CD4-positive, alpha-beta T cell treated with Interleukin-15 for 4 hours (primary cell): ENCODE measurements around the gene DNAH3.
"Not testable (repeated sequence)": the region's sequence is repeated elsewhere in the genome, so short reads cannot be mapped to it uniquely, and the experiment has no call there.

ENCODE experiments used
- DNase-seq: peaks from one replicate; pipeline ENCODE4 v3.0.0-alpha.2; 2020; ENCODE audit warnings: low spot score

DNAH3 gene

GRCh38 chr16:21120976-21121520, 29.6 kb downstream of the DNAH3 start:
- no peak for DNase-seq

GRCh38 chr16:21117567-21117966, 33.1 kb downstream of the DNAH3 start:
- no peak for DNase-seq

- no peak for DNase-seq
These were observed 34.4 kb downstream of the DNAH3 start for GRCh38 chr16:21116148-21116693.

- DNase-seq = not testable (repeated sequence)
These were observed 35.1 kb downstream of the DNAH3 start for GRCh38 chr16:21115551-21115950.

GRCh38 chr16:21103941-21104860, 46.4 kb downstream of the DNAH3 start:
- no peak for DNase-seq

GRCh38 chr16:21101631-21102420, 48.8 kb downstream of the DNAH3 start:
- DNase-seq = no peak

GRCh38 chr16:21100447-21100846, 50.2 kb downstream of the DNAH3 start:
- no peak for DNase-seq

GRCh38 chr16:21097151-21097550, 53.5 kb downstream of the DNAH3 start:
- DNase-seq = no peak

- not testable (repeated sequence) for DNase-seq
These were observed 55.9 kb downstream of the DNAH3 start for GRCh38 chr16:21094719-21095118.

- no peak for DNase-seq
These were observed 57.7 kb downstream of the DNAH3 start for GRCh38 chr16:21092951-21093350.

GRCh38 chr16:21088646-21089538, 61.8 kb downstream of the DNAH3 start:
- DNase-seq = no peak

- no peak for DNase-seq
These were observed 62.5 kb downstream of the DNAH3 start for GRCh38 chr16:21088143-21088542.

- no peak for DNase-seq
These were observed 65.9 kb downstream of the DNAH3 start for GRCh38 chr16:21084631-21085225.

GRCh38 chr16:21083729-21084268, 66.8 kb downstream of the DNAH3 start:
- DNase-seq = peak; percentile 29

- no peak for DNase-seq
These were observed 69.3 kb downstream of the DNAH3 start for GRCh38 chr16:21081329-21081728.

GRCh38 chr16:21078563-21078962, 72.1 kb downstream of the DNAH3 start:
- DNase-seq = no peak

GRCh38 chr16:21076186-21076883, 74.3 kb downstream of the DNAH3 start:
- no peak for DNase-seq

GRCh38 chr16:21075252-21075651, 75.4 kb downstream of the DNAH3 start:
- no peak for DNase-seq

GRCh38 chr16:21072976-21073375, 77.7 kb downstream of the DNAH3 start:
- DNase-seq = no peak

GRCh38 chr16:21071741-21072140, 78.9 kb downstream of the DNAH3 start:
- DNase-seq = no peak
